ENCODE results near the gene MKLN1. TPM values are rescaled to one million over a fixed set of nuclear protein-coding genes. Genes with fewer than 3 reads are reported as not detected.

MKLN1 gene
- total RNA-seq, result 32.3 and 33.2 TPM in 2 replicates

GRCh38 chr7:131327626-131328376, at the start of gene MKLN1:
MKLN1 (plus strand) TSS chr7:131327876; CDS start chr7:131327900, 24 bp downstream.

Other genes starting within 250 kb of the MKLN1 start
- 167 and 193 TPM in 2 replicates for gene PODXL, start 228.8 kb downstream of the MKLN1 start, total RNA-seq